GM21528 (cell line): ENCODE measurements around the gene KIF21B.

Experiments used
- ATAC-seq: cut with Tn5 transposase; IDR thresholded peaks from one replicate; pipeline ENCODE4 v1.9.1; 2021; ENCODE audit warnings: mild to moderate bottlenecking, moderate library complexity; ENCODE audit not compliant: unreplicated experiment, low FRiP score

The KIF21B gene

DNA sequence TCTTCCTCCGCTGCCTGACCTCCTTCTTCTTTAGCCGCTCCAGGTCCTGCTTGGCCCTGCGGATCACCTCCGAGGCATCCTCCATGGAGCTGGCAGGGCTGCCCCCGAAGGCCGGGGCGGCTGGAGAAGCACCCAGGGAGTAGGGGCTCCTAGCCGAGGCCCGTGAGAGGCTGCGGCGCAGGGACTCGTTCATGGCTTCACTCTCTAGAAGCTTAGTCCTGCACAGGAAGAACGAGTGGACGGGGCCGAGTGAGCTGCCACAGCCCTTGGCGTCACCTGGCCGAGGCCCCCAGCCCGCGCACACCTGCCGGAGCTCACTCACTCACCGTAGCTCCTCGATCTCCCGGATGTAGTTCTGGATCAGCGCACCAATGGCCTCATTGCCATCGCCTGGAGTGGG lies 23.1 kb downstream of the KIF21B start:
- no peak for ATAC-seq

- ATAC-seq, result no peak
These were observed 23.8 kb downstream of the KIF21B start for GRCh38 chr1:200999667-201000066.

DNA sequence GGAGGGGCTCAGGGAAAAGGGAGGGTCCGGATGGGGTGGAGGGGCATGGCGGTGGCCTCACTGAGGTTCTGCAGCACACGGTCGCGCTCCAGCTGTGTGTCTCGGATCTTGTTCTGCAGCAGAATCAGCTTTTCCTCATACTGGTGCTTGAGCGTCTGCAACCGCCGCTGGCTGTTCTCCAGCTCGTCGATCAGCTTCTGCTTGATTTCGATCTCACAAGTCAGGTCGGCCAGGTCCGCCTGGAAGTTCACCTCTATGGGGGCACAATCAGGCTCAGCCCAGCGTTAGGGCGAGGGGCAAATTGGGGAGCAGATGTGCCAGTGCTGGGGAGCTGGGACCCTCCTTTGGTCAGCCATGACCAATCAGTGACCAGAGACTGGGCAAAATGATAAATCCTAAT lies 25.2 kb downstream of the KIF21B start:
- ATAC-seq, result no peak

GRCh38 chr1:200992382-200993048 lies 31.0 kb downstream of the KIF21B start:
- ATAC-seq, result no peak

- no peak for ATAC-seq
These were observed 32.4 kb downstream of the KIF21B start for GRCh38 chr1:200991097-200991614.

GRCh38 chr1:200990114-200990513 lies 33.4 kb downstream of the KIF21B start:
- ATAC-seq, result no peak

DNA sequence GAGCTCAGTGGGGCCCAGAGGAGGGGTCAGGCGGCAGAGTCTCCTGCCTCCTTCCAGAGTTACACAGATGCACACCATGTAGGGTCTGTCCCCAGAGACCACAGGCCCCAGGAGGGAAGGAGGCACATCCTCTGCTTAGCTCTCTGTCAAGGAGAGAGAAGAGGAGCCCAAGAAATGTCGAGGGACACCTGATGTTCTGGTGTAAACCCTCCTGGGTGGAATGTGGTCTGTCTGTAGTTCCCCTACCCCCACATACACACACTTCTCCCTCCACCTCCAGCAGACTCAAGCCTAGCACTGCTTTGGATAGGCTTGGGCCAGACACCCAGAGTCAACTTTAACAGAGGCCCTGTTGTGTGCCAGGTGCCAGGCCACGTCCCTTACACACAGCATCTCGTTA lies 34.2 kb downstream of the KIF21B start:
- no peak for ATAC-seq

GRCh38 chr1:200988693-200989092 lies 34.8 kb downstream of the KIF21B start:
- ATAC-seq, result no peak

GRCh38 chr1:200985481-200985880 lies 38.0 kb downstream of the KIF21B start:
- ATAC-seq, result no peak

DNA sequence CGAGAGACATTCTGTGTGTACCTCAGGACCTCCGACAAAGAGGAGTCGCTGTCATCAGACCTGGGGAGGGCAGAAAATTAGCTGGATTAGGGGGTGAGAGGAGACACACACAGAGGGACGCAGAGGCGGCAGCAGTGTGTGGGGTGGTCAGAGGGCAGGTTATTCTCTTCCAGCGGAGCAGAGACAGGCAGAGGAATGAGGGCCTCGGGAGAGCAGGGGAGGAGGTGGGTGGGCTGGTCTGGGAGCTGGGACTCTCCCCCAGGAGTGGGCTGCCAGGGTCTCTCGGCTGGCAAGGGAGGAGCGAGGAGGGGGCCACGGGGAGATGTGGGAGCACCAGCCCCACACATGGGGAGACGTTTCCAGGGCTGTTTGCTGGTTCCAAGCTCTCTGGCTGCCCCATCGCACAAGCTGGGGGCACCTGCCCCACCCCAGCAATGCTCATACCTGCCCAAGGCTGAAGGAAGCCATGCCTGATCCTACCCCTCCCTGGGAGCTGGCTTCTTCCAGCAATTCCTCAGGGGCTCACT lies 40.4 kb downstream of the KIF21B start:
- no peak for ATAC-seq

GRCh38 chr1:200982071-200982945 lies 41.2 kb downstream of the KIF21B start:
- no peak for ATAC-seq

DNA sequence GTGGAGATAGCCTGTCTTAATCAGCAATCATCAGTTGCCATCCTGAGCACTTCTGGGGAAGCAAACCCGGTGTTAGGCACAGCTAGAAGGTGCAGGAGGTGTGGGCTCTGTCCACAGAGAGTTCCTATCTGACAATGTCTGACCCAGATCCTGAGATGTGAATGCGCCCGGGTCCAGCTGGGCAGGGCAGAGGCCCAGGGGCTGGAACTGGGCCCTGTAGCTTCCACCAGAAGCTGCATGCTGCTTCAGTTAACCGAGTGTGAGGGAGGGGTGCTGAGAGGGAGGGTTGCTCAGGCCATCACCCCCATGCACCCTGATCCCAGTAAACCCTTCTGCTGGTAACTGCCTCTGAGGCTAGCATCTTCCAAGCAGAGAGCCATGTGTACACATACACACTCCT lies 42.2 kb downstream of the KIF21B start:
- ATAC-seq, result no peak

DNA sequence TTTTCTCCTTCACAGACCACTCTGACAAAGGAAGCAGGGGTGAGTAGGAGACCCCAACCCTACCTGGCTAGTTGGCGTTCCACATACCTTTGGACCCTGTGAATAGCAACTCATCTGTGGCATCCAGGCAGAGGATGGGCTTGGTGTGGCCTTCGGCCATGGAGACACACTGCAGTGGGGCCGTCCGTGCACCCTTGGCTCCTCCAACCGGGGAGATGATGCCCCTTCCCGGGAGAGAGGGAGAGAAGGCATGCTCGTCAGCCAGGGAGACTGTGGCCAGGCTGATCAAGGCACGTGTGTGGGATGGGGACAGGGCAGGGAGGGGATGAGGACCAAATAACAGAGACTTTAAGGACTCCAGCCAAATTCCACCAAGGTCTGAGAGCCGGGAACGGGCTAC lies 42.6 kb downstream of the KIF21B start:
- ATAC-seq, result no peak

GRCh38 chr1:200980452-200980772 lies 43.1 kb downstream of the KIF21B start:
- no peak for ATAC-seq

- no peak for ATAC-seq
These were observed 43.7 kb downstream of the KIF21B start for GRCh38 chr1:200979574-200980451.

- no peak for ATAC-seq
These were observed 46.3 kb downstream of the KIF21B start for GRCh38 chr1:200977071-200977754.

DNA sequence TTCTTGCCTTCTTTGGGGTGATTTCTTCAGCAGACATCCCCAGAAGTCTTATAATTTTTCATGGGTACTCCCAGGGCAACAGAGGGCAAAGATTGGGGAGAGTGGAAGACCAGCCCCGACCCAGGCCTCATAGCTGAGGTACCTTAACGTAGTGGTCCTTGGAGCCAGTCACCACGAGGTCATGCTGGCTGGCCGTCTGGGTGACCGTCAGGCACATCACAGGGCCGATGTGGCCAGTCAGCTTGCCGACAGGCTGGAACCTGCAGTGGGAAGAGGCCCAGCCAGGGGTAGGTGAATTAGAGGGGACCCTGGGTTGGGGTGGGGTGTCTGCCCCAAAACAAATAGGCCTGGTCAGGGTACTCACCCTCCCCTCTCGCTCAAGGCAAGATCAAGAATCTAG lies 46.9 kb downstream of the KIF21B start:
- ATAC-seq, result no peak

GRCh38 chr1:200975458-200975857 lies 48.1 kb downstream of the KIF21B start:
- no peak for ATAC-seq

GRCh38 chr1:200974711-200975110 lies 48.8 kb downstream of the KIF21B start:
- ATAC-seq, result no peak
